Neural cell (in vitro differentiated cells): ENCODE measurements around the gene MGA. TPM values are rescaled to one million over a fixed set of nuclear protein-coding genes. Genes with fewer than 3 reads are reported as not detected.

Experiments used
- H2AFZ ChIP-seq: fragments of 200-600, 300-800 bp; sonication (generic), shearing (Covaris generic); 2 replicates; pipeline ENCODE4 v1.6.0; 2014; ENCODE audit warnings: low read depth, mild to moderate bottlenecking, antibody characterized with exemption, low read length, moderate library complexity
- H3F3A ChIP-seq: fragments of 200-600 bp; shearing (Covaris generic); 2 replicates; pipeline ENCODE4 v1.6.1; 2016; ENCODE audit warnings: mild to moderate bottlenecking, moderate library complexity, mixed read lengths, antibody characterized with exemption, low read length; ENCODE audit not compliant: insufficient read depth, poor library complexity, severe bottlenecking
- H3K27ac ChIP-seq: fragments of 200-600, 300-800 bp; sonication (generic), shearing (Covaris generic); 2 replicates; pipeline ENCODE4 v1.5.1; 2014; ENCODE audit warnings: mild to moderate bottlenecking, low read length, moderate library complexity
- H3K27me3 ChIP-seq: fragments of 300-800, 200-600 bp; sonication (generic), shearing (Covaris generic); 2 replicates; pipeline ENCODE4 v1.6.0; 2014; ENCODE audit warnings: mild to moderate bottlenecking, low read depth, low read length, moderate library complexity; ENCODE audit not compliant: insufficient read depth
- H3K36me3 ChIP-seq: fragments of 300-800, 200-600 bp; sonication (generic), shearing (Covaris generic); 2 replicates; pipeline ENCODE4 v1.5.1; 2014; ENCODE audit warnings: mild to moderate bottlenecking, antibody characterized with exemption, low read length, moderate library complexity; ENCODE audit not compliant: insufficient read depth
- H3K4me2 ChIP-seq: fragments of 300-800, 200-600 bp; sonication (generic), shearing (Covaris generic); 2 replicates; pipeline ENCODE4 v1.6.0; 2014; ENCODE audit warnings: mild to moderate bottlenecking, low read length
- H3K4me3 ChIP-seq: fragments of 300-800, 200-600 bp; sonication (generic), shearing (Covaris generic); 2 replicates; pipeline ENCODE4 v1.5.1; 2014; ENCODE audit warnings: mild to moderate bottlenecking, low read length, moderate library complexity
- H3K79me2 ChIP-seq: fragments of 200-600 bp; shearing (Covaris generic); replicated peaks from 2 replicates; pipeline ENCODE4 v1.6.0; 2014; ENCODE audit warnings: mild to moderate bottlenecking, low read length, moderate library complexity; ENCODE audit not compliant: insufficient read depth
- H3K9ac ChIP-seq: fragments of 300-800, 200-600 bp; sonication (generic), shearing (Covaris generic); 2 replicates; pipeline ENCODE4 v1.6.1; 2016; ENCODE audit warnings: mild to moderate bottlenecking, low read length, mixed read lengths
- H3K9me2 ChIP-seq: fragments of 200-600 bp; shearing (Covaris generic); 2 replicates; pipeline ENCODE4 v1.6.1; 2016; ENCODE audit warnings: mild to moderate bottlenecking, low read length, mixed read lengths; ENCODE audit not compliant: insufficient read depth
- H3K9me3 ChIP-seq: fragments of 200-600, 300-800 bp; sonication (generic), shearing (Covaris generic); 2 replicates; pipeline ENCODE4 v1.6.1; 2016; ENCODE audit warnings: mild to moderate bottlenecking, mixed run types, low read length, moderate library complexity, mixed read lengths
- H4K20me1 ChIP-seq: fragments of 200-600 bp; shearing (Covaris generic); 2 replicates; pipeline ENCODE4 v1.6.1; 2016; ENCODE audit warnings: mild to moderate bottlenecking, mixed run types; ENCODE audit not compliant: insufficient read depth
- EP300 ChIP-seq: fragments of 450-650 bp; conservative IDR thresholded peaks from 2 replicates; pipeline ENCODE4 v1.6.1; 2014; ENCODE audit warnings: antibody characterized with exemption, mild to moderate bottlenecking, moderate library complexity; ENCODE audit not compliant: poor library complexity, severe bottlenecking
- EZH2 ChIP-seq: fragments of 200-600, 300-800 bp; shearing (Covaris generic), sonication (generic); IDR thresholded peaks from 2 replicates; pipeline ENCODE4 v1.6.1; 2014; ENCODE audit warnings: antibody characterized with exemption, low read length, borderline replicate concordance, mild to moderate bottlenecking; ENCODE audit not compliant: insufficient read depth, poor library complexity, severe bottlenecking
- MXI1 ChIP-seq: fragments of 450-650 bp; conservative IDR thresholded peaks from 2 replicates; pipeline ENCODE4 v1.6.1; 2014; ENCODE audit warnings: antibody characterized with exemption, mild to moderate bottlenecking; ENCODE audit not compliant: poor library complexity, severe bottlenecking
- POLR2AphosphoS5 ChIP-seq: IDR thresholded peaks from 2 replicates; pipeline ENCODE4 v1.6.1; 2012
- RAD21 ChIP-seq: fragments of 450-650 bp; conservative IDR thresholded peaks from 2 replicates; pipeline ENCODE4 v1.6.1; 2014; ENCODE audit warnings: antibody characterized with exemption, mild to moderate bottlenecking, moderate library complexity
- SMC3 ChIP-seq: fragments of 450-650 bp; conservative IDR thresholded peaks from 2 replicates; pipeline ENCODE4 v1.6.1; 2014; ENCODE audit warnings: antibody characterized with exemption, mild to moderate bottlenecking, moderate library complexity; ENCODE audit not compliant: poor library complexity
- TAF1 ChIP-seq: IDR thresholded peaks from 2 replicates; pipeline ENCODE4 v1.6.1; 2012; ENCODE audit warnings: low read depth
- polyA plus RNA-seq: library from polyadenylated mRNA; depleted of rRNA; stranded (reverse); fragments of >200 nt; gene quantifications from 2 replicates; pipeline ENCODE4 v1.2.3, GENCODE V29; 2014
- TF ChIP-seq, protein P1 (sequence below): IDR thresholded peaks from 2 replicates; pipeline ENCODE4 v1.6.1; 2012; ENCODE audit warnings: borderline replicate concordance
- TF ChIP-seq, protein P2 (sequence below): fragments of 450-650 bp; IDR thresholded peaks from 2 replicates; pipeline ENCODE4 v1.5.1; 2014; ENCODE audit warnings: antibody characterized with exemption, mild to moderate bottlenecking, moderate library complexity; ENCODE audit not compliant: poor library complexity, severe bottlenecking

MGA gene
- polyA plus RNA-seq, 1 donor from 2014 or later: 13.2 TPM

DNA sequence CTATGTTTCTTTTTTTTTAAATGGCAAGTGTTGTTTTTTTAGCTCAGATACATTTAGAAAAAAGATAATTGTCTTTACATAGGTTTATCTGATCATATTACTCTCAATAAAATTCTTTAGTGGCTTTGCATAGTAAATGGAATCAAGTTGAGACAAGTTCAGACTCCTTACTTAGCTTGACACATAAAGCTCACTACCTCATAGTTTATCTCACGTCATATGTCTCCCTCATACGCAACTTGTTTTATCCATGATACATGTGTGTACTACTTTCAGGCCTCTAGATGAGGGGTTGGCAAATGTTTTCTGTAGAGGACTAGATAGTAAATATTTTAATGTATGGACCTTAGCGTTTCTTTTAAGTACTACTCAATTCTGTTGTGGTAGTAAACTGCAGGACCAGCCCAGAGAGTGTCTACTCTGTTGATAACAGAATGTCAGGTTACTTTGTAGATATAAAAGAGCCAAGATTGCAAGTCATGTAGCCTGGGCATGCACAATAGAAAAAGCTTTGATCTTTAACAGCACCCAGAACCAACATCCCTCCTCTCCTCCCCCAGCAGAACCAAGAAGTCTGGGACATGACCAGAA, 28.2 kb upstream of the MGA start:
- Histone ChIP-seq H3K9me2 (no peaks in the 10 kb centered on the region), H3F3A (no peaks in the 10 kb centered on the region), H3K9ac (no peak overlapping the region), H3K9me3 (no peaks in the 10 kb centered on the region), H3K4me2 (no peak overlapping the region), H4K20me1 (no peaks in the 10 kb centered on the region), H2AFZ (no peak overlapping the region), H3K27ac (no peak overlapping the region), H3K27me3 (no peaks in the 10 kb centered on the region), H3K4me3 (no peak overlapping the region), H3K79me2 (no peaks in the 10 kb centered on the region), H3K36me3 (no peaks in the 10 kb centered on the region)
- TF ChIP-seq MXI1 (no peak), POLR2AphosphoS5 (no peak), EP300 (no peak), TAF1 (no peak), RAD21 (no peak), EZH2 (no peak), SMC3 (no peak)
- TF ChIP-seq, protein P1, sequence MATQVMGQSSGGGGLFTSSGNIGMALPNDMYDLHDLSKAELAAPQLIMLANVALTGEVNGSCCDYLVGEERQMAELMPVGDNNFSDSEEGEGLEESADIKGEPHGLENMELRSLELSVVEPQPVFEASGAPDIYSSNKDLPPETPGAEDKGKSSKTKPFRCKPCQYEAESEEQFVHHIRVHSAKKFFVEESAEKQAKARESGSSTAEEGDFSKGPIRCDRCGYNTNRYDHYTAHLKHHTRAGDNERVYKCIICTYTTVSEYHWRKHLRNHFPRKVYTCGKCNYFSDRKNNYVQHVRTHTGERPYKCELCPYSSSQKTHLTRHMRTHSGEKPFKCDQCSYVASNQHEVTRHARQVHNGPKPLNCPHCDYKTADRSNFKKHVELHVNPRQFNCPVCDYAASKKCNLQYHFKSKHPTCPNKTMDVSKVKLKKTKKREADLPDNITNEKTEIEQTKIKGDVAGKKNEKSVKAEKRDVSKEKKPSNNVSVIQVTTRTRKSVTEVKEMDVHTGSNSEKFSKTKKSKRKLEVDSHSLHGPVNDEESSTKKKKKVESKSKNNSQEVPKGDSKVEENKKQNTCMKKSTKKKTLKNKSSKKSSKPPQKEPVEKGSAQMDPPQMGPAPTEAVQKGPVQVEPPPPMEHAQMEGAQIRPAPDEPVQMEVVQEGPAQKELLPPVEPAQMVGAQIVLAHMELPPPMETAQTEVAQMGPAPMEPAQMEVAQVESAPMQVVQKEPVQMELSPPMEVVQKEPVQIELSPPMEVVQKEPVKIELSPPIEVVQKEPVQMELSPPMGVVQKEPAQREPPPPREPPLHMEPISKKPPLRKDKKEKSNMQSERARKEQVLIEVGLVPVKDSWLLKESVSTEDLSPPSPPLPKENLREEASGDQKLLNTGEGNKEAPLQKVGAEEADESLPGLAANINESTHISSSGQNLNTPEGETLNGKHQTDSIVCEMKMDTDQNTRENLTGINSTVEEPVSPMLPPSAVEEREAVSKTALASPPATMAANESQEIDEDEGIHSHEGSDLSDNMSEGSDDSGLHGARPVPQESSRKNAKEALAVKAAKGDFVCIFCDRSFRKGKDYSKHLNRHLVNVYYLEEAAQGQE: no peak
- TF ChIP-seq, protein P2, sequence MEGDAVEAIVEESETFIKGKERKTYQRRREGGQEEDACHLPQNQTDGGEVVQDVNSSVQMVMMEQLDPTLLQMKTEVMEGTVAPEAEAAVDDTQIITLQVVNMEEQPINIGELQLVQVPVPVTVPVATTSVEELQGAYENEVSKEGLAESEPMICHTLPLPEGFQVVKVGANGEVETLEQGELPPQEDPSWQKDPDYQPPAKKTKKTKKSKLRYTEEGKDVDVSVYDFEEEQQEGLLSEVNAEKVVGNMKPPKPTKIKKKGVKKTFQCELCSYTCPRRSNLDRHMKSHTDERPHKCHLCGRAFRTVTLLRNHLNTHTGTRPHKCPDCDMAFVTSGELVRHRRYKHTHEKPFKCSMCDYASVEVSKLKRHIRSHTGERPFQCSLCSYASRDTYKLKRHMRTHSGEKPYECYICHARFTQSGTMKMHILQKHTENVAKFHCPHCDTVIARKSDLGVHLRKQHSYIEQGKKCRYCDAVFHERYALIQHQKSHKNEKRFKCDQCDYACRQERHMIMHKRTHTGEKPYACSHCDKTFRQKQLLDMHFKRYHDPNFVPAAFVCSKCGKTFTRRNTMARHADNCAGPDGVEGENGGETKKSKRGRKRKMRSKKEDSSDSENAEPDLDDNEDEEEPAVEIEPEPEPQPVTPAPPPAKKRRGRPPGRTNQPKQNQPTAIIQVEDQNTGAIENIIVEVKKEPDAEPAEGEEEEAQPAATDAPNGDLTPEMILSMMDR: no peak

DNA sequence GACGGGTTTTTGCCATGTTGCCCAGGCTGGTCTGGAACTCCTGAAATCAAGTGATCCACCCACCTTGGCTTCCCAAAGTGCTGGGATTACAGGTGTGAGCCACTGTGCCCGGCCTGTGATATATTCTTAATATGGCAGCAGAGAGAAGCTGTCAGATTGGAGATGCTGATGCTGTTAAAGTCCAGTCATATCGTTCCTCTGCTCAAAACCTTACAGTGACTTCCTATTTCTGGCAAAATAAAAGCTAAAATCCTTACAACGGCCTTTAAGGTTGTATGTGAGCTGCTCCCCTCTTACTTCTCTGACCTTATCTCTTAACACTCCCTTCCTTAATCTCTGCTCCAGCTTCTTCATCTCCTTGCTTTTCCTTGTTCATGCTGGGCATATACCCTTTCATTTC, 26.6 kb upstream of the MGA start:
- TF ChIP-seq EP300 (no peak), EZH2 (no peak), MXI1 (no peak), SMC3 (no peak), POLR2AphosphoS5 (no peak), RAD21 (no peak), TAF1 (no peak)
- TF ChIP-seq, protein P1: no peak
- TF ChIP-seq, protein P2: no peak
- Histone ChIP-seq H3F3A (no peaks in the 10 kb centered on the region), H3K27me3 (no peaks in the 10 kb centered on the region), H3K27ac (no peak overlapping the region), H3K4me2 (no peak overlapping the region), H3K4me3 (no peak overlapping the region), H4K20me1 (no peaks in the 10 kb centered on the region), H3K9ac (no peak overlapping the region), H3K36me3 (no peaks in the 10 kb centered on the region), H3K9me2 (no peaks in the 10 kb centered on the region), H3K79me2 (no peaks in the 10 kb centered on the region), H3K9me3 (no peaks in the 10 kb centered on the region), H2AFZ (no peak overlapping the region)
